Adipose tissue (tissue), 3 donors: ENCODE results near the gene SEC23IP. TPM values are rescaled to one million over a fixed set of nuclear protein-coding genes. Genes with fewer than 3 reads are reported as not detected.

Source experiments
- H3K27ac ChIP-seq: one replicate; pipeline ENCODE4 v1.5.1; 2013; ENCODE audit warnings: low read depth, low read length
- WGBS, 3 donors: extraction: QIAGEN DNeasy Blood & Tissue Kit; methylation state at CpG; one replicate each; pipeline ENCODE4 v1.1.7; 2013; 5-methylcytosine and 5-hydroxymethylcytosine counted together
- polyA plus RNA-seq, 3 donors: library from polyadenylated mRNA; stranded (reverse); fragments of 200-250 nt; gene quantifications; one replicate each; pipeline ENCODE4 v1.2.3, GENCODE V29; 2013
- donor health status: healthy with polysubstance abuse.
- donor health status: Bipolar disorder and iron deficiency.
- donor health status: healthy.

Gene SEC23IP
- polyA plus RNA-seq, 3 donors, result 5.1 to 15.5 (median 10.1) TPM

- 66 to 81% (median 80%) methylated on average over 1 of the region's 1 CpG for WGBS, 3 donors
- H3K27ac ChIP-seq, result no peak overlapping the region
Measured at GRCh38 chr10:119988333-119988732, 95.8 kb downstream of the SEC23IP start.

DNA sequence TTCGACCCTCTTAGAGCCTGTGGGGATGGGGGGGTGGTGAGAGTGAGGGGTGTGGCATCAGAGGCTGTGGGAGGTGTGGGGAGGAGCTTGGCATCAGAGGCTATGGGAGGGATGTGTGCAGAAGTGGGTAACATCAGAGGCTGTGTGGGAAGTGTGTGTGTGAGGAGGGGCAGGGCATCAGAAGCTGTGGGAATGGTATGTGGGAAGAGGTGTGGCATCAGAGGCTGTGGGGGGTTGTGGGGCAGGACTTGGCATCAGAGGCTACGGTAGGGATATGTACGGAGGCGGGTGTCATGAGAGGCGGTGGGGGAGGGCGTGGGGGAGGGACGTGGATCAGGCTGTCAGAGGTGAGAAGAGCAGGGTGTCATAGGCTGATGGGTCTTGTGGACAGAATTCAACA lies 97.4 kb downstream of the SEC23IP start:
- no peak overlapping the region for H3K27ac ChIP-seq
- 70 to 79% (median 73%) methylated on average over 7 of the region's 7 CpGs for WGBS, 3 donors

DNA sequence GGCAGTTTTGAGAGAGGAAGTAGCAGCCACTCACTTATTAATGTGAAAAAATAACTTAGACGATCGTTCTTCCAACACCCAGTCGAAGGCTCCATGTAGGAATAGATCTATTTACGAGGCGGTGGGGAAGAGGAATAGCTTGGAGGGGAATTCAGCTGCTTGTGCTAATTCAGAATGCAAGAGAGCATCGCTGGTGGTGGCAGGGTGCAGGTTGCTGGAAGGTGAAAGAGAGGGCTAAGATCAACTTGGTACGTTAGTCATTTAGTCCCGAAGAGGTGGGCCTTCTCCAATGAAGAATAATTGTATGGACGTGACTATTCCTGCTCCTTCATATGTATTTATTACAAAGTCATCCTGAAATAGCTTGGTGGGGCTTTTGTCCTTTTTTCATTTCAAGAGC lies 98.5 kb downstream of the SEC23IP start:
- H3K27ac ChIP-seq, result no peak overlapping the region
- WGBS, 3 donors, result 57 to 68% (median 66%) methylated on average over 9 of the region's 9 CpGs

GRCh38 chr10:119991816-119992215 lies 99.3 kb downstream of the SEC23IP start:
- no peak overlapping the region for H3K27ac ChIP-seq
- 92 to 97% (median 97%) methylated on average over 2 of the region's 2 CpGs for WGBS, 3 donors

Other genes with a start within 250 kb of the SEC23IP start
- gene BAG3, start 241.3 kb upstream of the SEC23IP start, polyA plus RNA-seq, result 10 to 100 TPM; 12.1 to 90.9 (median 44.0) TPM
- 1 to 10 TPM; 5.1 to 9.6 (median 7.6) TPM for gene INPP5F, start 166.7 kb upstream of the SEC23IP start, polyA plus RNA-seq
- 10 to 100 TPM; 16.2 to 42.5 (median 31.0) TPM for gene MCMBP, start 19.9 kb upstream of the SEC23IP start, polyA plus RNA-seq